MCF 10A (cell line): Measurements from ENCODE around the gene ZNF488. TPM values are rescaled to one million over a fixed set of nuclear protein-coding genes. Genes with fewer than 3 reads are reported as not detected.

Experiments used
- BruUV-seq: library from RNA; stranded (reverse); fragments of 400-500 nt; replicated peaks from 2 replicates; lab custom pipeline; 2021; lab: Mats Ljungman, UMichigan
- CTCF ChIA-PET: fragments of 300-600 bp; sonication (Branson Sonifier 250); formaldehyde crosslinking; extraction: SDS; loops from one replicate; lab custom pipeline; 2021; ENCODE audit warnings: antibody characterized with exemption, inconsistent platforms; lab: Yijun Ruan, JAX
- POLR2A ChIA-PET: fragments of 300-600, 350-650 bp; sonication (Branson Sonifier 250); formaldehyde crosslinking; extraction: SDS; loops from one replicate; lab custom pipeline; 2020; ENCODE audit warnings: antibody characterized with exemption, inconsistent platforms; lab: Yijun Ruan, JAX
- DNase-seq: peaks from one replicate; pipeline ENCODE4 v3.0.0-alpha.2; 2018; ENCODE audit not compliant: unreplicated experiment
- H3K27ac Mint-ChIP-seq: one replicate; pipeline ENCODE4 v1.8.0; 2022; ENCODE audit warnings: mild to moderate bottlenecking, low read depth, mixed read lengths; ENCODE audit not compliant: unreplicated experiment
- H3K27me3 Mint-ChIP-seq: one replicate; pipeline ENCODE4 v1.8.0; 2022; ENCODE audit warnings: mixed read lengths; ENCODE audit not compliant: insufficient read depth, unreplicated experiment
- H3K36me3 Mint-ChIP-seq: one replicate; pipeline ENCODE4 v1.8.0; 2022; ENCODE audit warnings: mild to moderate bottlenecking, moderate library complexity, mixed read lengths; ENCODE audit not compliant: insufficient read depth, unreplicated experiment
- H3K4me1 Mint-ChIP-seq: one replicate; pipeline ENCODE4 v1.8.0; 2022; ENCODE audit warnings: mixed read lengths; ENCODE audit not compliant: insufficient read depth, unreplicated experiment
- H3K4me3 Mint-ChIP-seq: one replicate; pipeline ENCODE4 v1.8.0; 2022; ENCODE audit warnings: mild to moderate bottlenecking, moderate library complexity, mixed read lengths; ENCODE audit not compliant: unreplicated experiment
- H3K9me3 Mint-ChIP-seq: one replicate; pipeline ENCODE4 v1.8.0; 2022; ENCODE audit warnings: mixed read lengths; ENCODE audit not compliant: unreplicated experiment
- intact Hi-C: fragments of 100-400 bp; cut with micrococcal nuclease; formaldehyde crosslinking; loops from 2 replicates; pipeline ENCODE4 v1.14.1; 2022
- total RNA-seq: library from RNA; stranded (reverse); gene quantifications from 2 replicates; pipeline ENCODE4 v1.2.3, GENCODE V29; 2022
- TF ChIP-seq, protein P1 (sequence below): fragments of 200-600 bp; IDR thresholded peaks from one replicate; pipeline ENCODE4 v1.8.0; 2022; ENCODE audit warnings: antibody characterized with exemption, mild to moderate bottlenecking; ENCODE audit not compliant: unreplicated experiment

ZNF488 gene
- total RNA-seq, 1 experiment from 2014 or later = 0.12 TPM

DNA sequence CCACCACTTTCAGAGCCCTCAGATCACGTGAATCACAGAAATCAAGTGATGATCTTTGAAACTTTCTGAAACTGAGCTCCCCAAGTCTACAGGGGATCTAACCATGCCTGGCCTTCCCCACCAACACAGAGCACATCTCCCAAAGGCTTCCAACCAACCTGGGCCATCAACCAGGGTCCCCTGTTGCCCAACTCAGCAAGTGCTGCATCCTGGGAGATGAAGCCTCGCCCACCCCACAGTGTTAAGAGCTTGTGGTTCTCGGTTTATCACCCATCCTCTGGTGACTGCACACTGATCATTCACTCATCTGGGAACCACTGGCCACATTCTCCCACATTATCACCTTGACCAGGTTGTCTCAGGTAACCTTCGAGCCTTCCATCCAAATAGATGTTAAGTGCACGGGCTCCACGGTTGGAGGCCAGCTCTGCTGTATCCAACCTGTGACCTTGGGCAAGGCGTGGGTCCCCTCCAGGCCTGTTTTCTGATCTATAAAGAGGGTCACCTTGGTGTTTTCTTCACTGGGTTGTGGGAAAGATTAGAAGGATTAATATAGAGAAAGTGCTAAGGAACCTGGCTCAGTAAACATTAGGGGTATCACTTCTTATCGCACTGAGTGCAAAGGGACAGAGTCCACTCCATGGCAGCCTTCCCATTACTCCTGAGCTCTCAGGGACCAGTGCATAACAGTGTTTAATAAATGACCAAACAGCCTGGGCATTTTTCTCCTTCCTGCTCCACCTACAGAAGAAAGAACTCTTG lies 3.6 kb downstream of the ZNF488 start:
- H3K9me3 Mint-ChIP-seq = no peaks in the 10 kb centered on the region
- POLR2A ChIA-PET = interaction anchor here (1.0 to 1.6 kb wide), 3 partner anchors 11 to 1273 kb away, joined by 3 to 6 read pairs (median 3); no protein-coding TSS in a partner anchor
- H3K36me3 Mint-ChIP-seq = peaks cover 5% of the 10 kb centered on the region
- DNase-seq = no peak
- intact Hi-C loops = no loop called here
- H3K27ac Mint-ChIP-seq = no peak overlapping the region
- H3K27me3 Mint-ChIP-seq = peaks cover 51% of the 10 kb centered on the region
- H3K4me1 Mint-ChIP-seq = peaks cover 16% of the 10 kb centered on the region
- no TSS peak for BruUV-seq
- H3K4me3 Mint-ChIP-seq = no peak overlapping the region
- TF ChIP-seq, protein P1, sequence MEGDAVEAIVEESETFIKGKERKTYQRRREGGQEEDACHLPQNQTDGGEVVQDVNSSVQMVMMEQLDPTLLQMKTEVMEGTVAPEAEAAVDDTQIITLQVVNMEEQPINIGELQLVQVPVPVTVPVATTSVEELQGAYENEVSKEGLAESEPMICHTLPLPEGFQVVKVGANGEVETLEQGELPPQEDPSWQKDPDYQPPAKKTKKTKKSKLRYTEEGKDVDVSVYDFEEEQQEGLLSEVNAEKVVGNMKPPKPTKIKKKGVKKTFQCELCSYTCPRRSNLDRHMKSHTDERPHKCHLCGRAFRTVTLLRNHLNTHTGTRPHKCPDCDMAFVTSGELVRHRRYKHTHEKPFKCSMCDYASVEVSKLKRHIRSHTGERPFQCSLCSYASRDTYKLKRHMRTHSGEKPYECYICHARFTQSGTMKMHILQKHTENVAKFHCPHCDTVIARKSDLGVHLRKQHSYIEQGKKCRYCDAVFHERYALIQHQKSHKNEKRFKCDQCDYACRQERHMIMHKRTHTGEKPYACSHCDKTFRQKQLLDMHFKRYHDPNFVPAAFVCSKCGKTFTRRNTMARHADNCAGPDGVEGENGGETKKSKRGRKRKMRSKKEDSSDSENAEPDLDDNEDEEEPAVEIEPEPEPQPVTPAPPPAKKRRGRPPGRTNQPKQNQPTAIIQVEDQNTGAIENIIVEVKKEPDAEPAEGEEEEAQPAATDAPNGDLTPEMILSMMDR = no peak
- CTCF ChIA-PET = interaction anchor here (0.6 to 2.3 kb wide), 4 partner anchors 19 to 1273 kb away, joined by 3 to 6 read pairs (median 4); no protein-coding TSS in a partner anchor

DNA sequence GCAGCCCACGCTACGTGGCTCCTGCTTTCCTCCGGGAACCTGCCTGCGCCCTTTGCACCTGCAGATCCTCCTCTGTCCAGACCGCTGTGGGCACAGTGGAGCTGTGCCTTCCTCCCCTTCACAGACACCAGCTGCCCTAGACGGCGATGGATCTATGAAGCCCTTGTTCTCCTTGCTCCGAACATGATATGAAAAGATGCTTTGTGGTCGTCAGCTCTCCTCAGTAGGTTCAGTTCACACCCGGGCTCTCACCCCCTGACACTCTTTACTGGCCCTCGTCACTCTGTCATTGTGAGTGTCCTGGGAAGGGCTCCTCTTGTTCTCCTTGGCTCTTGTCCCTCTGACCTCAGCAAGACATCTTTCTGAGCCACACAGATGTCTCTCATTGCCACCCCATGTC lies 4.2 kb downstream of the ZNF488 start:
- Mint-ChIP-seq H3K4me1 (peaks cover 16% of the 10 kb centered on the region), H3K4me3 (no peak overlapping the region), H3K27ac (no peak overlapping the region), H3K36me3 (no peaks in the 10 kb centered on the region), H3K27me3 (peaks cover 52% of the 10 kb centered on the region), H3K9me3 (no peaks in the 10 kb centered on the region)
- no peak for DNase-seq
- CTCF ChIA-PET = interaction anchor here (0.6 to 2.3 kb wide), 2 partner anchors 18 to 23 kb away, joined by 3 to 6 read pairs; no protein-coding TSS in a partner anchor
- TF ChIP-seq, protein P1 = no peak
- intact Hi-C loops = no loop called here
- no TSS peak for BruUV-seq
- POLR2A ChIA-PET = interaction anchor here (1.5 to 1.6 kb wide), 2 partner anchors 16 to 1272 kb away, joined by 3 to 6 read pairs; no protein-coding TSS in a partner anchor

DNA sequence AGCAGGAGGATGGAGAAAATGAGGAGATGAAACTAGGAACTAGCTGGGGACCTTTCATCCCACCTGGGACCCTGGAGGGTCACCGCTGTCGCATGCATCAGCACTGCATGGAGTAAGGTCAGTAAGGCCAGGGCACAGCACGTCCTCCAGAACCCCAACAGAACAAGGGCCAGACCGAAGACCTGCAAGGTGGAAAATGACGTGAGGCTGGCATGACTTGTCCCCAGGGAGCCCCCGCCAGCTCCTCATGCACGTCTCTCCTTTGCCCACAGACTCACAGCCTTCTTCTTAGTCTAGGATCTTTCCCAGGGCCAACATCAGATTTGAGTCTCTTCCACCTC lies 4.7 kb downstream of the ZNF488 start:
- Mint-ChIP-seq H3K4me3 (no peak overlapping the region), H3K27ac (no peak overlapping the region), H3K4me1 (peaks cover 16% of the 10 kb centered on the region), H3K9me3 (no peaks in the 10 kb centered on the region), H3K36me3 (no peaks in the 10 kb centered on the region), H3K27me3 (peaks cover 52% of the 10 kb centered on the region)
- no TSS peak for BruUV-seq
- TF ChIP-seq, protein P1 = no peak
- POLR2A ChIA-PET = interaction anchor here (0.6 to 1.5 kb wide), 2 partner anchors 16 to 39 kb away, joined by 3 to 6 read pairs; no protein-coding TSS in a partner anchor
- CTCF ChIA-PET = interaction anchor here (0.7 to 1.0 kb wide), 2 partner anchors 17 to 54 kb away, joined by 3 to 7 read pairs; no protein-coding TSS in a partner anchor
- no peak for DNase-seq
- intact Hi-C loops = no loop called here
